GM23338 (cell line): ENCODE measurements around the gene NKAIN2. TPM values are rescaled to one million over a fixed set of nuclear protein-coding genes. Genes with fewer than 3 reads are reported as not detected.

Source experiments
- ATAC-seq: fragments of 200-7000 bp; cut with Tn5 transposase; 3 replicates; pipeline ENCODE4 v1.9.1; 2020
- DNase-seq: peaks from one replicate; pipeline ENCODE4 v3.0.0-alpha.2; 2015; ENCODE audit warnings: low spot score
- H2AFZ ChIP-seq: fragments of 200-600 bp; sonication (generic); 2 replicates; pipeline ENCODE4 v1.8.0; 2016; ENCODE audit warnings: antibody characterized with exemption, mild to moderate bottlenecking, moderate library complexity
- H3F3A ChIP-seq: fragments of 200-600 bp; sonication (generic); replicated peaks from 2 replicates; pipeline ENCODE4 v1.8.0; 2017; ENCODE audit warnings: antibody characterized with exemption, mixed run types, low read depth
- H3K27ac ChIP-seq: fragments of 200-600 bp; sonication (generic); 2 replicates; pipeline ENCODE4 v1.6.1; 2016; ENCODE audit warnings: low read depth
- H3K27me3 ChIP-seq: fragments of 200-600 bp; sonication (generic); 2 replicates; pipeline ENCODE4 v1.8.0; 2016; ENCODE audit warnings: mild to moderate bottlenecking, mixed run types, moderate library complexity; ENCODE audit not compliant: insufficient read depth
- H3K36me3 ChIP-seq: fragments of 200-600 bp; sonication (generic); 2 replicates; pipeline ENCODE4 v1.8.0; 2016; ENCODE audit warnings: mild to moderate bottlenecking; ENCODE audit not compliant: insufficient read depth
- H3K4me1 ChIP-seq: fragments of 200-600 bp; sonication (generic); 2 replicates; pipeline ENCODE4 v1.8.0; 2016; ENCODE audit warnings: mild to moderate bottlenecking, moderate library complexity; ENCODE audit not compliant: insufficient read depth
- H3K4me2 ChIP-seq: fragments of 200-600 bp; sonication (generic); 2 replicates; pipeline ENCODE4 v1.7.1; 2017; ENCODE audit warnings: mixed run types
- H3K4me3 ChIP-seq: fragments of 200-600 bp; sonication (generic); 2 replicates; pipeline ENCODE4 v1.6.1; 2016; ENCODE audit warnings: mixed run types
- H3K79me2 ChIP-seq: fragments of 200-600 bp; sonication (generic); replicated peaks from 2 replicates; pipeline ENCODE4 v1.8.0; 2017; ENCODE audit warnings: mild to moderate bottlenecking; ENCODE audit not compliant: insufficient read depth
- H3K9me2 ChIP-seq: fragments of 200-600 bp; sonication (generic); 2 replicates; pipeline ENCODE4 v1.8.0; 2017; ENCODE audit not compliant: insufficient read depth
- H4K20me1 ChIP-seq: fragments of 200-600 bp; sonication (generic); replicated peaks from 2 replicates; pipeline ENCODE4 v1.8.0; 2017; ENCODE audit warnings: mild to moderate bottlenecking; ENCODE audit not compliant: insufficient read depth
- H3K27ac Mint-ChIP-seq: 2 replicates; pipeline ENCODE4 v1.8.0; 2020; ENCODE audit warnings: inconsistent platforms, mild to moderate bottlenecking, moderate library complexity, mixed read lengths
- H3K27me3 Mint-ChIP-seq: 3 replicates; pipeline ENCODE4 v1.8.0; 2022; ENCODE audit warnings: low read depth, mild to moderate bottlenecking, moderate library complexity, mixed read lengths, inconsistent platforms; ENCODE audit not compliant: insufficient read depth, poor library complexity
- H3K36me3 Mint-ChIP-seq: 3 replicates; pipeline ENCODE4 v1.8.0; 2021; ENCODE audit warnings: low read depth, mild to moderate bottlenecking, inconsistent platforms, moderate library complexity, mixed read lengths
- H3K4me1 Mint-ChIP-seq: 3 replicates; pipeline ENCODE4 v1.8.0; 2020; ENCODE audit warnings: mild to moderate bottlenecking, inconsistent platforms, mixed read lengths
- H3K4me3 Mint-ChIP-seq: 3 replicates; pipeline ENCODE4 v1.8.0; 2021; ENCODE audit warnings: moderate library complexity, mild to moderate bottlenecking, inconsistent platforms, mixed read lengths
- H3K9me3 Mint-ChIP-seq: 3 replicates; pipeline ENCODE4 v1.8.0; 2020; ENCODE audit warnings: moderate library complexity, mild to moderate bottlenecking, inconsistent platforms, mixed read lengths
- CREB1 ChIP-seq: fragments of 250-450 bp; sonication (Bioruptor Pico); IDR thresholded peaks from 2 replicates; pipeline ENCODE4 v1.5.0; 2020; ENCODE audit warnings: low read depth, mild to moderate bottlenecking, moderate library complexity
- EZH2phosphoT487 ChIP-seq: fragments of 200-600 bp; sonication (generic); IDR thresholded peaks from one replicate; pipeline ENCODE4 v1.8.1; 2018; ENCODE audit warnings: antibody characterized with exemption; ENCODE audit not compliant: unreplicated experiment
- JUNB ChIP-seq: IDR thresholded peaks from one replicate; pipeline ENCODE4 v1.6.1; 2016; ENCODE audit warnings: antibody characterized with exemption; ENCODE audit not compliant: unreplicated experiment
- NANOG ChIP-seq: IDR thresholded peaks from 2 replicates; pipeline ENCODE4 v1.6.1; 2016; ENCODE audit warnings: antibody characterized with exemption, borderline replicate concordance
- POLR2AphosphoS5 ChIP-seq: IDR thresholded peaks from 2 replicates; pipeline ENCODE4 v1.6.1; 2016; ENCODE audit warnings: antibody characterized with exemption, low read depth
- STAT1 ChIP-seq: IDR thresholded peaks from one replicate; pipeline ENCODE4 v1.6.1; 2016; ENCODE audit warnings: antibody characterized with exemption; ENCODE audit not compliant: unreplicated experiment
- ZNF114 ChIP-seq: fragments of 250-450 bp; sonication (Bioruptor Pico); IDR thresholded peaks from 2 replicates; pipeline ENCODE4 v1.5.0; 2020; ENCODE audit warnings: mild to moderate bottlenecking, moderate library complexity
- ZNF331 ChIP-seq: fragments of 250-450 bp; sonication (Bioruptor Pico); IDR thresholded peaks from 2 replicates; pipeline ENCODE4 v1.5.0; 2020; ENCODE audit warnings: low read depth, mild to moderate bottlenecking, moderate library complexity
- polyA plus RNA-seq: library from polyadenylated mRNA; unstranded; fragments of >200 nt; fragmentation: Nextera tagmentation; extraction: Ambion mirVana; gene quantifications from 2 replicates; pipeline ENCODE4 v1.2.1, GENCODE V29; 2016
- total RNA-seq: library from RNA; depleted of rRNA; stranded (reverse); fragments of >200 nt; shearing (Covaris generic); gene quantifications from 2 replicates; pipeline ENCODE4 v1.2.3, GENCODE V29; 2014
- TF ChIP-seq, protein P1 (sequence below), 2 experiments: fragments of 200-600 bp in 1 of 2; sonication (generic) in 1 of 2; conservative IDR thresholded peaks; 2 replicates each; pipeline versions ENCODE4 v1.5.1 to v1.6.1; 2016 to 2017; ENCODE audit warnings: antibody characterized with exemption in 2 of 2, low read depth in 2 of 2, mild to moderate bottlenecking in 2 of 2, moderate library complexity in 1 of 2
- TF ChIP-seq, protein P2 (sequence below): IDR thresholded peaks from one replicate; pipeline ENCODE4 v1.6.1; 2018; ENCODE audit warnings: antibody characterized with exemption; ENCODE audit not compliant: unreplicated experiment
- TF ChIP-seq, protein P3 (sequence below): IDR thresholded peaks from 2 replicates; pipeline ENCODE4 v1.6.1; 2016; ENCODE audit warnings: antibody characterized with exemption
- TF ChIP-seq, protein P4 (sequence below): fragments of 250-450 bp; sonication (Bioruptor Pico); IDR thresholded peaks from 2 replicates; pipeline ENCODE4 v1.5.0; 2020; ENCODE audit warnings: mild to moderate bottlenecking, moderate library complexity

Gene NKAIN2
- total and polyA plus RNA-seq, 2 experiments from 2014 or later = 0.39 to 1.1 TPM

- no peaks in the 10 kb centered on the region for H3K4me1 Mint-ChIP-seq
- no peaks in the 10 kb centered on the region for H3K36me3 Mint-ChIP-seq
- Histone ChIP-seq H3K9me2 (no peaks in the 10 kb centered on the region), H3F3A (no peaks in the 10 kb centered on the region), H3K27ac (no peak overlapping the region), H3K4me1 (no peaks in the 10 kb centered on the region), H3K27me3 (no peaks in the 10 kb centered on the region), H3K4me3 (no peak overlapping the region), H4K20me1 (no peaks in the 10 kb centered on the region), H2AFZ (0 out of 2 replicates have a peak overlapping the region, but pooled peaks have one; percentile 18), H3K4me2 (no peak overlapping the region), H3K79me2 (no peaks in the 10 kb centered on the region), H3K36me3 (no peaks in the 10 kb centered on the region)
- H3K4me3 Mint-ChIP-seq = no peak overlapping the region
- H3K9me3 Mint-ChIP-seq = no peaks in the 10 kb centered on the region
- DNase-seq = no peak
- no peaks in the 10 kb centered on the region for H3K27me3 Mint-ChIP-seq
- TF ChIP-seq, protein P1, sequence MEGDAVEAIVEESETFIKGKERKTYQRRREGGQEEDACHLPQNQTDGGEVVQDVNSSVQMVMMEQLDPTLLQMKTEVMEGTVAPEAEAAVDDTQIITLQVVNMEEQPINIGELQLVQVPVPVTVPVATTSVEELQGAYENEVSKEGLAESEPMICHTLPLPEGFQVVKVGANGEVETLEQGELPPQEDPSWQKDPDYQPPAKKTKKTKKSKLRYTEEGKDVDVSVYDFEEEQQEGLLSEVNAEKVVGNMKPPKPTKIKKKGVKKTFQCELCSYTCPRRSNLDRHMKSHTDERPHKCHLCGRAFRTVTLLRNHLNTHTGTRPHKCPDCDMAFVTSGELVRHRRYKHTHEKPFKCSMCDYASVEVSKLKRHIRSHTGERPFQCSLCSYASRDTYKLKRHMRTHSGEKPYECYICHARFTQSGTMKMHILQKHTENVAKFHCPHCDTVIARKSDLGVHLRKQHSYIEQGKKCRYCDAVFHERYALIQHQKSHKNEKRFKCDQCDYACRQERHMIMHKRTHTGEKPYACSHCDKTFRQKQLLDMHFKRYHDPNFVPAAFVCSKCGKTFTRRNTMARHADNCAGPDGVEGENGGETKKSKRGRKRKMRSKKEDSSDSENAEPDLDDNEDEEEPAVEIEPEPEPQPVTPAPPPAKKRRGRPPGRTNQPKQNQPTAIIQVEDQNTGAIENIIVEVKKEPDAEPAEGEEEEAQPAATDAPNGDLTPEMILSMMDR (conservative IDR thresholded peaks at IDR 0.05; ENCODE audit: low read depth in 2 of 2) = no peak
- TF ChIP-seq, protein P2, sequence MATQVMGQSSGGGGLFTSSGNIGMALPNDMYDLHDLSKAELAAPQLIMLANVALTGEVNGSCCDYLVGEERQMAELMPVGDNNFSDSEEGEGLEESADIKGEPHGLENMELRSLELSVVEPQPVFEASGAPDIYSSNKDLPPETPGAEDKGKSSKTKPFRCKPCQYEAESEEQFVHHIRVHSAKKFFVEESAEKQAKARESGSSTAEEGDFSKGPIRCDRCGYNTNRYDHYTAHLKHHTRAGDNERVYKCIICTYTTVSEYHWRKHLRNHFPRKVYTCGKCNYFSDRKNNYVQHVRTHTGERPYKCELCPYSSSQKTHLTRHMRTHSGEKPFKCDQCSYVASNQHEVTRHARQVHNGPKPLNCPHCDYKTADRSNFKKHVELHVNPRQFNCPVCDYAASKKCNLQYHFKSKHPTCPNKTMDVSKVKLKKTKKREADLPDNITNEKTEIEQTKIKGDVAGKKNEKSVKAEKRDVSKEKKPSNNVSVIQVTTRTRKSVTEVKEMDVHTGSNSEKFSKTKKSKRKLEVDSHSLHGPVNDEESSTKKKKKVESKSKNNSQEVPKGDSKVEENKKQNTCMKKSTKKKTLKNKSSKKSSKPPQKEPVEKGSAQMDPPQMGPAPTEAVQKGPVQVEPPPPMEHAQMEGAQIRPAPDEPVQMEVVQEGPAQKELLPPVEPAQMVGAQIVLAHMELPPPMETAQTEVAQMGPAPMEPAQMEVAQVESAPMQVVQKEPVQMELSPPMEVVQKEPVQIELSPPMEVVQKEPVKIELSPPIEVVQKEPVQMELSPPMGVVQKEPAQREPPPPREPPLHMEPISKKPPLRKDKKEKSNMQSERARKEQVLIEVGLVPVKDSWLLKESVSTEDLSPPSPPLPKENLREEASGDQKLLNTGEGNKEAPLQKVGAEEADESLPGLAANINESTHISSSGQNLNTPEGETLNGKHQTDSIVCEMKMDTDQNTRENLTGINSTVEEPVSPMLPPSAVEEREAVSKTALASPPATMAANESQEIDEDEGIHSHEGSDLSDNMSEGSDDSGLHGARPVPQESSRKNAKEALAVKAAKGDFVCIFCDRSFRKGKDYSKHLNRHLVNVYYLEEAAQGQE = no peak
- no peak for TF ChIP-seq STAT1
- no peak for TF ChIP-seq CREB1 (CRISPR knock-in tag)
- TF ChIP-seq, protein P3, sequence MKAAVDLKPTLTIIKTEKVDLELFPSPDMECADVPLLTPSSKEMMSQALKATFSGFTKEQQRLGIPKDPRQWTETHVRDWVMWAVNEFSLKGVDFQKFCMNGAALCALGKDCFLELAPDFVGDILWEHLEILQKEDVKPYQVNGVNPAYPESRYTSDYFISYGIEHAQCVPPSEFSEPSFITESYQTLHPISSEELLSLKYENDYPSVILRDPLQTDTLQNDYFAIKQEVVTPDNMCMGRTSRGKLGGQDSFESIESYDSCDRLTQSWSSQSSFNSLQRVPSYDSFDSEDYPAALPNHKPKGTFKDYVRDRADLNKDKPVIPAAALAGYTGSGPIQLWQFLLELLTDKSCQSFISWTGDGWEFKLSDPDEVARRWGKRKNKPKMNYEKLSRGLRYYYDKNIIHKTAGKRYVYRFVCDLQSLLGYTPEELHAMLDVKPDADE = no peak
- no peak for TF ChIP-seq ZNF114 (CRISPR knock-in tag)
- TF ChIP-seq, protein P4, sequence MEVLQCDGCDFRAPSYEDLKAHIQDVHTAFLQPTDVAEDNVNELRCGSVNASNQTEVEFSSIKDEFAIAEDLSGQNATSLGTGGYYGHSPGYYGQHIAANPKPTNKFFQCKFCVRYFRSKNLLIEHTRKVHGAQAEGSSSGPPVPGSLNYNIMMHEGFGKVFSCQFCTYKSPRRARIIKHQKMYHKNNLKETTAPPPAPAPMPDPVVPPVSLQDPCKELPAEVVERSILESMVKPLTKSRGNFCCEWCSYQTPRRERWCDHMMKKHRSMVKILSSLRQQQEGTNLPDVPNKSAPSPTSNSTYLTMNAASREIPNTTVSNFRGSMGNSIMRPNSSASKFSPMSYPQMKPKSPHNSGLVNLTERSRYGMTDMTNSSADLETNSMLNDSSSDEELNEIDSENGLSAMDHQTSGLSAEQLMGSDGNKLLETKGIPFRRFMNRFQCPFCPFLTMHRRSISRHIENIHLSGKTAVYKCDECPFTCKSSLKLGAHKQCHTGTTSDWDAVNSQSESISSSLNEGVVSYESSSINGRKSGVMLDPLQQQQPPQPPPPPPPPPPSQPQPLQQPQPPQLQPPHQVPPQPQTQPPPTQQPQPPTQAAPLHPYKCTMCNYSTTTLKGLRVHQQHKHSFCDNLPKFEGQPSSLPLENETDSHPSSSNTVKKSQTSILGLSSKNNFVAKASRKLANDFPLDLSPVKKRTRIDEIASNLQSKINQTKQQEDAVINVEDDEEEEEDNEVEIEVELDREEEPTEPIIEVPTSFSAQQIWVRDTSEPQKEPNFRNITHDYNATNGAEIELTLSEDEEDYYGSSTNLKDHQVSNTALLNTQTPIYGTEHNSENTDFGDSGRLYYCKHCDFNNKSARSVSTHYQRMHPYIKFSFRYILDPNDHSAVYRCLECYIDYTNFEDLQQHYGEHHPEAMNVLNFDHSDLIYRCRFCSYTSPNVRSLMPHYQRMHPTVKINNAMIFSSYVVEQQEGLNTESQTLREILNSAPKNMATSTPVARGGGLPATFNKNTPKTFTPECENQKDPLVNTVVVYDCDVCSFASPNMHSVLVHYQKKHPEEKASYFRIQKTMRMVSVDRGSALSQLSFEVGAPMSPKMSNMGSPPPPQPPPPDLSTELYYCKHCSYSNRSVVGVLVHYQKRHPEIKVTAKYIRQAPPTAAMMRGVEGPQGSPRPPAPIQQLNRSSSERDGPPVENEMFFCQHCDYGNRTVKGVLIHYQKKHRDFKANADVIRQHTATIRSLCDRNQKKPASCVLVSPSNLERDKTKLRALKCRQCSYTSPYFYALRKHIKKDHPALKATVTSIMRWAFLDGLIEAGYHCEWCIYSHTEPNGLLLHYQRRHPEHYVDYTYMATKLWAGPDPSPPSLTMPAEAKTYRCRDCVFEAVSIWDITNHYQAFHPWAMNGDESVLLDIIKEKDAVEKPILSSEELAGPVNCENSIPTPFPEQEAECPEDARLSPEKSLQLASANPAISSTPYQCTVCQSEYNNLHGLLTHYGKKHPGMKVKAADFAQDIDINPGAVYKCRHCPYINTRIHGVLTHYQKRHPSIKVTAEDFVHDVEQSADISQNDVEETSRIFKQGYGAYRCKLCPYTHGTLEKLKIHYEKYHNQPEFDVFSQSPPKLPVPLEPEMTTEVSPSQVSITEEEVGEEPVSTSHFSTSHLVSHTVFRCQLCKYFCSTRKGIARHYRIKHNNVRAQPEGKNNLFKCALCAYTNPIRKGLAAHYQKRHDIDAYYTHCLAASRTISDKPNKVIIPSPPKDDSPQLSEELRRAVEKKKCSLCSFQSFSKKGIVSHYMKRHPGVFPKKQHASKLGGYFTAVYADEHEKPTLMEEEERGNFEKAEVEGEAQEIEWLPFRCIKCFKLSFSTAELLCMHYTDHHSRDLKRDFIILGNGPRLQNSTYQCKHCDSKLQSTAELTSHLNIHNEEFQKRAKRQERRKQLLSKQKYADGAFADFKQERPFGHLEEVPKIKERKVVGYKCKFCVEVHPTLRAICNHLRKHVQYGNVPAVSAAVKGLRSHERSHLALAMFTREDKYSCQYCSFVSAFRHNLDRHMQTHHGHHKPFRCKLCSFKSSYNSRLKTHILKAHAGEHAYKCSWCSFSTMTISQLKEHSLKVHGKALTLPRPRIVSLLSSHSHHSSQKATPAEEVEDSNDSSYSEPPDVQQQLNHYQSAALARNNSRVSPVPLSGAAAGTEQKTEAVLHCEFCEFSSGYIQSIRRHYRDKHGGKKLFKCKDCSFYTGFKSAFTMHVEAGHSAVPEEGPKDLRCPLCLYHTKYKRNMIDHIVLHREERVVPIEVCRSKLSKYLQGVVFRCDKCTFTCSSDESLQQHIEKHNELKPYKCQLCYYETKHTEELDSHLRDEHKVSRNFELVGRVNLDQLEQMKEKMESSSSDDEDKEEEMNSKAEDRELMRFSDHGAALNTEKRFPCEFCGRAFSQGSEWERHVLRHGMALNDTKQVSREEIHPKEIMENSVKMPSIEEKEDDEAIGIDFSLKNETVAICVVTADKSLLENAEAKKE = no peak
- TF ChIP-seq ZNF331 = no peak
- TF ChIP-seq POLR2AphosphoS5 = no peak
- TF ChIP-seq EZH2phosphoT487 = no peak
- TF ChIP-seq NANOG = no peak
- no peak for TF ChIP-seq JUNB
- ATAC-seq = no peak
- no peak overlapping the region for H3K27ac Mint-ChIP-seq
Observed at GRCh38 chr6:124066946-124067552, 263.4 kb downstream of the NKAIN2 start.
